CD4-positive, CD25-positive, alpha-beta regulatory T cell (primary cell): Measurements from ENCODE around the gene TESPA1. TPM values are rescaled to one million over a fixed set of nuclear protein-coding genes. Genes with fewer than 3 reads are reported as not detected.

Source experiments
- ATAC-seq, 2 donors: fragments of 150-1000 bp; cut with Tn5 transposase; one replicate each; pipeline ENCODE4 v1.10.0; 2021; ENCODE audit warnings: low read depth in 2 of 2, moderate number of reproducible peaks in 2 of 2, moderate library complexity in 1 of 2
- DNase-seq, 3 donors: peaks; one replicate each; pipeline versions ENCODE4 v3.0.0 to v3.0.0-alpha.2; 2012 to 2022; ENCODE audit warnings: mixed read lengths in 1 of 3
- H3K27ac ChIP-seq: one replicate; pipeline ENCODE4 v1.7.0; 2013; ENCODE audit warnings: mild to moderate bottlenecking, low read length; ENCODE audit not compliant: insufficient read depth, poor library complexity, severe bottlenecking
- H3K27me3 ChIP-seq: one replicate; pipeline ENCODE4 v1.7.0; 2013; ENCODE audit warnings: low read length; ENCODE audit not compliant: control insufficient read depth, insufficient read depth
- H3K36me3 ChIP-seq: one replicate; pipeline ENCODE4 v1.7.0; 2013; ENCODE audit warnings: mild to moderate bottlenecking, low read length, moderate library complexity; ENCODE audit not compliant: control insufficient read depth, insufficient read depth
- H3K4me1 ChIP-seq: 2 replicates; pipeline ENCODE4 v1.7.0; 2013; ENCODE audit warnings: mild to moderate bottlenecking, low read length; ENCODE audit not compliant: insufficient read depth, control insufficient read depth, poor library complexity, severe bottlenecking
- H3K4me3 ChIP-seq: one replicate; pipeline ENCODE4 v1.7.0; 2013; ENCODE audit warnings: low read depth, mild to moderate bottlenecking, low read length, moderate library complexity
- H3K9me3 ChIP-seq, 2 experiments: 1 replicate in 1 of 2; 2 replicates in 1 of 2; pipeline ENCODE4 v1.7.0; 2013; ENCODE audit warnings: low read length in 2 of 2, mild to moderate bottlenecking in 1 of 2, moderate library complexity in 1 of 2; ENCODE audit not compliant: control insufficient read depth in 2 of 2
- H3K27ac Mint-ChIP-seq, 3 donors: one replicate each; pipeline ENCODE4 v1.8.0; 2020 to 2022; ENCODE audit warnings: mild to moderate bottlenecking in 3 of 3, mixed read lengths in 3 of 3, moderate library complexity in 2 of 3
- H3K27me3 Mint-ChIP-seq: one replicate; pipeline ENCODE4 v1.8.0; 2022; ENCODE audit warnings: mild to moderate bottlenecking, mixed read lengths
- H3K36me3 Mint-ChIP-seq: one replicate; pipeline ENCODE4 v1.8.0; 2020; ENCODE audit warnings: mixed read lengths
- H3K4me1 Mint-ChIP-seq, 4 donors: one replicate each; pipeline ENCODE4 v1.8.0; 2020 to 2022; ENCODE audit warnings: mixed read lengths in 4 of 4, mild to moderate bottlenecking in 1 of 4
- H3K4me3 Mint-ChIP-seq, 4 donors: one replicate each; pipeline ENCODE4 v1.8.0; 2020 to 2022; ENCODE audit warnings: mild to moderate bottlenecking in 4 of 4, mixed read lengths in 4 of 4, moderate library complexity in 3 of 4
- H3K9me3 Mint-ChIP-seq, 7 donors: one replicate each; pipeline ENCODE4 v1.8.0; 2020 to 2022; ENCODE audit warnings: mixed read lengths in 7 of 7, mild to moderate bottlenecking in 3 of 7, moderate library complexity in 2 of 7
- polyA plus RNA-seq, 4 donors: library from polyadenylated mRNA; unstranded; fragments of 300-500 nt; fragmentation: Illumina TruSeq; gene quantifications; one replicate each; pipeline ENCODE4 v1.2.3, GENCODE V29; 2021
- total RNA-seq: library from RNA; stranded (reverse); gene quantifications from one replicate; pipeline ENCODE4 v1.2.3, GENCODE V29; 2022

The TESPA1 gene
- total and polyA plus RNA-seq, 5 donors from 2014 or later, result 78.0 to 121 (median 93.8) TPM

DNA sequence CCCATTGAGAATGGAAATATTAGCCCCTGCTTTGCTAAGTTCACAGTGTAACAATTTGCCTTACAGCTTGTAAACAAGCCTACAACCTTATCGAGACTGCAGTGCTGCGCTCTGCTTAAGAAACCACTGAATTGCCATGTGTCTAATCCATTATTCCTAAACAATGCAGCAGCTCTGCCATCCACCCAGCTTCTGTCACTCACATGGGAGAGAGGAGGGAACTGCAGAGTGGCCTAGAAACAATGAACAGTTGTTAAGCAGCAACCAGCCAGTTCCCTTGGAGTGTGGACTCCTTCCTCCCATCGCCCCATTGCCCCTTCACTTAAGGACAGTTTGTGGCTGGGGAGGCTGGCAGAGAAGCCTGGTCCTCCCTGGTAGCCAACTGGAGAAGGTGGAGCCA, 42.9 kb downstream of the TESPA1 start:
- H3K4me1 ChIP-seq, result no peaks in the 10 kb centered on the region
- H3K27ac Mint-ChIP-seq, result no peak overlapping the region
- ATAC-seq, result no peak
- H3K4me1 Mint-ChIP-seq, result peaks cover 0 to 4% (median 2%) of the 10 kb centered on the region in 4 donors
- no peaks in the 10 kb centered on the region for H3K36me3 ChIP-seq
- no peaks in the 10 kb centered on the region for H3K9me3 Mint-ChIP-seq
- no peaks in the 10 kb centered on the region for H3K9me3 ChIP-seq
- no peak for DNase-seq
- no peaks in the 10 kb centered on the region for H3K27me3 Mint-ChIP-seq
- no peaks in the 10 kb centered on the region for H3K27me3 ChIP-seq
- no peak overlapping the region for H3K27ac ChIP-seq
- no peak overlapping the region for H3K4me3 ChIP-seq
- H3K36me3 Mint-ChIP-seq, result peaks cover 7% of the 10 kb centered on the region
- no peak overlapping the region for H3K4me3 Mint-ChIP-seq

- Mint-ChIP-seq H3K4me3 (no peak overlapping the region), H3K4me1 (peaks cover 0 to 13% (median 9%) of the 10 kb centered on the region in 4 donors), H3K36me3 (peaks cover 7% of the 10 kb centered on the region), H3K27me3 (no peaks in the 10 kb centered on the region), H3K27ac (no peak overlapping the region), H3K9me3 (no peaks in the 10 kb centered on the region)
- H3K27me3 ChIP-seq, result no peaks in the 10 kb centered on the region
- H3K4me1 ChIP-seq, result peaks cover 5% of the 10 kb centered on the region
- H3K36me3 ChIP-seq, result no peaks in the 10 kb centered on the region
- H3K27ac ChIP-seq, result no peak overlapping the region
- no peak for DNase-seq
- H3K4me3 ChIP-seq, result no peak overlapping the region
- ATAC-seq, result no peak
- no peaks in the 10 kb centered on the region for H3K9me3 ChIP-seq
These were observed 43.7 kb downstream of the TESPA1 start for GRCh38 chr12:54940727-54941315.

DNA sequence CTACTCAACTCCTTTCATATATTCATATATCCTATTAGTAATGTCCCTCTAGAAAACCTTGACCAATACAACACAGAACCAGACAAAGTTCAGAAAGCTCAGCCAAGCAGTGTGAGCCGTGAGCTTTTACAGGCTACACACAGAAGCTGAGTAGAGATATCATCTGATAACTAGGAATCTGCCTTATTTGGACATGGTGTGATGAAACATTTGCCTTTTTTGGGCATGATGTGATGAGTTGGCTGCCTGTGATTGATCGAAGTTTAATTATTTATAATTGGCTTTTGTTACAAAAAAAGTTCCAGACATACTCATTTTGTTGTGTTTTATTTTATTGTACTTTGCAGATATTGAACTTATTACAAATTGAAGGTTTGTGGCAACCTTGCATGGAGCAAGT, 46.6 kb downstream of the TESPA1 start:
- H3K36me3 ChIP-seq, result no peaks in the 10 kb centered on the region
- DNase-seq (no peak), ATAC-seq (no peak)
- Mint-ChIP-seq H3K4me3 (no peak overlapping the region), H3K9me3 (no peaks in the 10 kb centered on the region), H3K27me3 (no peaks in the 10 kb centered on the region), H3K27ac (peak overlapping the region in 1 of 3 donors; percentile 32), H3K36me3 (peaks cover 7% of the 10 kb centered on the region), H3K4me1 (peaks cover 10 to 42% (median 31%) of the 10 kb centered on the region in 4 donors)
- no peaks in the 10 kb centered on the region for H3K9me3 ChIP-seq
- H3K4me3 ChIP-seq, result no peak overlapping the region
- peaks cover 34% of the 10 kb centered on the region for H3K4me1 ChIP-seq
- H3K27ac ChIP-seq, result no peak overlapping the region
- no peaks in the 10 kb centered on the region for H3K27me3 ChIP-seq

- peaks cover 7% of the 10 kb centered on the region for H3K36me3 Mint-ChIP-seq
- H3K27ac Mint-ChIP-seq, result peak overlapping the region in 1 of 3 donors; percentile 32
- ATAC-seq, result no peak
These were observed 47.2 kb downstream of the TESPA1 start for GRCh38 chr12:54937376-54937775.

DNA sequence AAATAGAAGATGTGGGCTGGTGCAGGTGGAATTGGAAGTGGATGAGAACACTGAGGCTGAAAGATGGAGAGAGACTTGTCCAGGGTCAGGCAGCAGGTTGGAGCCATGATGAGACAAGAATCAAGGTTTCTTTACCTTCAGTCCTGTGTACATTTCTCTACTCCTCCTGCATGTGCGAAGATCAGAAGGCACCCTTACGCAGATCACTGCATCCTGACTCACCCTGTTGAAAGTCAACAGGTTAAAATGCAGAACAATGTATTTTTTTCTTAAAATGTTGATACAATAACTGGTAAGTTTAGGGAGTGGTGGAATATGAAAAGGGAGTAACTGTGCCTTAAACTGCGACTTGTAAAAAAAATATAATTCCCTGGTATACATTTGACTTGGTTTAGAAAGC, 47.8 kb downstream of the TESPA1 start:
- Histone ChIP-seq H3K36me3 (no peaks in the 10 kb centered on the region), H3K4me3 (no peak overlapping the region), H3K4me1 (peaks cover 38% of the 10 kb centered on the region), H3K9me3 (no peaks in the 10 kb centered on the region), H3K27me3 (no peaks in the 10 kb centered on the region), H3K27ac (no peak overlapping the region)
- Mint-ChIP-seq H3K36me3 (peaks cover 12% of the 10 kb centered on the region), H3K4me1 (peaks cover 13 to 54% (median 38%) of the 10 kb centered on the region in 4 donors), H3K27me3 (no peaks in the 10 kb centered on the region), H3K27ac (peak overlapping the region in 2 of 3 donors; percentile 53 to 57), H3K4me3 (no peak overlapping the region), H3K9me3 (peaks cover 0 to 3% (median 0%) of the 10 kb centered on the region in 7 donors)
- DNase-seq, result no peak
- ATAC-seq, result no peak

More at GRCh38 chr12:54937376-54937775, 47.2 kb downstream of the TESPA1 start:
- H3K27ac ChIP-seq, result no peak overlapping the region
- H3K9me3 Mint-ChIP-seq, result no peaks in the 10 kb centered on the region
- H3K27me3 ChIP-seq, result no peaks in the 10 kb centered on the region
- H3K4me3 Mint-ChIP-seq, result no peak overlapping the region
- no peak for DNase-seq
- no peak overlapping the region for H3K4me3 ChIP-seq
- peaks cover 38% of the 10 kb centered on the region for H3K4me1 ChIP-seq
- no peaks in the 10 kb centered on the region for H3K36me3 ChIP-seq
- no peaks in the 10 kb centered on the region for H3K9me3 ChIP-seq
- H3K4me1 Mint-ChIP-seq, result peaks cover 13 to 47% (median 33%) of the 10 kb centered on the region in 4 donors
- no peaks in the 10 kb centered on the region for H3K27me3 Mint-ChIP-seq

- H3K27ac ChIP-seq, result peak overlapping the region; percentile 75
- peak in 2 of 3 donors; percentile 63 to 91 for DNase-seq
- peaks cover 38% of the 10 kb centered on the region for H3K4me1 ChIP-seq
- peaks cover 24% of the 10 kb centered on the region for H3K36me3 Mint-ChIP-seq
- H3K4me3 ChIP-seq, result peak overlapping the region; percentile 50
- H3K4me1 Mint-ChIP-seq, result peaks cover 13 to 54% (median 41%) of the 10 kb centered on the region in 4 donors
- no peaks in the 10 kb centered on the region for H3K27me3 ChIP-seq
- H3K27me3 Mint-ChIP-seq, result no peaks in the 10 kb centered on the region
- H3K27ac Mint-ChIP-seq, result peak overlapping the region; percentile 83 to 100 (median 86)
- peak overlapping the region; percentile 0 to 54 (median 20) for H3K4me3 Mint-ChIP-seq
- H3K9me3 ChIP-seq, result peaks cover under 1 to 6% of the 10 kb centered on the region in 2 experiments
- H3K9me3 Mint-ChIP-seq, result peaks cover 0 to 11% (median 3%) of the 10 kb centered on the region in 7 donors
- no peaks in the 10 kb centered on the region for H3K36me3 ChIP-seq
- ATAC-seq, result peak; percentile 95 to 96
These were observed 49.2 kb downstream of the TESPA1 start for GRCh38 chr12:54935235-54935951.

- no peak overlapping the region for H3K4me3 ChIP-seq
- peaks cover 10 to 16% of the 10 kb centered on the region in 2 experiments for H3K9me3 ChIP-seq
- Mint-ChIP-seq H3K36me3 (peaks cover 24% of the 10 kb centered on the region), H3K9me3 (peaks cover 0 to 19% (median 6%) of the 10 kb centered on the region in 7 donors), H3K27ac (peak overlapping the region; percentile 13 to 75 (median 35)), H3K4me1 (peaks cover 13 to 54% (median 41%) of the 10 kb centered on the region in 4 donors), H3K27me3 (no peaks in the 10 kb centered on the region), H3K4me3 (peak overlapping the region in 1 of 4 donors; percentile 51)
- no peak for DNase-seq
- no peak overlapping the region for H3K27ac ChIP-seq
- ATAC-seq, result no peak
- H3K4me1 ChIP-seq, result peaks cover 38% of the 10 kb centered on the region
- no peaks in the 10 kb centered on the region for H3K36me3 ChIP-seq
- H3K27me3 ChIP-seq, result no peaks in the 10 kb centered on the region
These were observed 50.1 kb downstream of the TESPA1 start for GRCh38 chr12:54934419-54934818.
